Measurements from ENCODE around the gene PATE1.

Gene PATE1

GRCh38 chr11:125778728-125779127 is 32.6 kb downstream of the PATE1 start, which contains the start of gene PATE2:
Gene PATE2, minus strand, starts transcription at chr11:125778828. Its CDS starts 55 bp downstream, at chr11:125778773.
- no peaks in the 10 kb centered on the region; the same call in 1 of the 2 replicates for H3K27me3 ChIP-seq (ENCODE audit: control insufficient read depth, low read length)
- H3F3A ChIP-seq (ENCODE audit: control insufficient read depth, insufficient read depth): no peaks in the 10 kb centered on the region
- no peaks in the 10 kb centered on the region for H3K9me3 ChIP-seq (ENCODE audit: control insufficient read depth, insufficient read depth, low read length)
- H3K4me2 ChIP-seq (ENCODE audit: low read length): no peak within 1 kb of the TSS
- H3K27ac ChIP-seq (ENCODE audit: low read depth, low read length): no peak within 1 kb of the TSS
- H3K4me3 ChIP-seq (ENCODE audit: low read length): no peak within 1 kb of the TSS
- H3K4me1 ChIP-seq (ENCODE audit: control insufficient read depth, low read length): no peaks in the 10 kb centered on the region
- TF ChIP-seq, protein P1, sequence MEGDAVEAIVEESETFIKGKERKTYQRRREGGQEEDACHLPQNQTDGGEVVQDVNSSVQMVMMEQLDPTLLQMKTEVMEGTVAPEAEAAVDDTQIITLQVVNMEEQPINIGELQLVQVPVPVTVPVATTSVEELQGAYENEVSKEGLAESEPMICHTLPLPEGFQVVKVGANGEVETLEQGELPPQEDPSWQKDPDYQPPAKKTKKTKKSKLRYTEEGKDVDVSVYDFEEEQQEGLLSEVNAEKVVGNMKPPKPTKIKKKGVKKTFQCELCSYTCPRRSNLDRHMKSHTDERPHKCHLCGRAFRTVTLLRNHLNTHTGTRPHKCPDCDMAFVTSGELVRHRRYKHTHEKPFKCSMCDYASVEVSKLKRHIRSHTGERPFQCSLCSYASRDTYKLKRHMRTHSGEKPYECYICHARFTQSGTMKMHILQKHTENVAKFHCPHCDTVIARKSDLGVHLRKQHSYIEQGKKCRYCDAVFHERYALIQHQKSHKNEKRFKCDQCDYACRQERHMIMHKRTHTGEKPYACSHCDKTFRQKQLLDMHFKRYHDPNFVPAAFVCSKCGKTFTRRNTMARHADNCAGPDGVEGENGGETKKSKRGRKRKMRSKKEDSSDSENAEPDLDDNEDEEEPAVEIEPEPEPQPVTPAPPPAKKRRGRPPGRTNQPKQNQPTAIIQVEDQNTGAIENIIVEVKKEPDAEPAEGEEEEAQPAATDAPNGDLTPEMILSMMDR (IDR thresholded peaks at IDR 0.05; ENCODE audit: low read depth, low read length, poor library complexity, severe bottlenecking): no peak
- TF ChIP-seq EZH2phosphoT487 (IDR thresholded peaks at IDR 0.05; ENCODE audit: borderline replicate concordance, low read length): no peak
- H3K9me2 ChIP-seq (replicated peaks; ENCODE audit: control insufficient read depth, low read length): no peaks in the 10 kb centered on the region
- no peaks in the 10 kb centered on the region for H4K20me1 ChIP-seq (ENCODE audit: control insufficient read depth, insufficient read depth, low read depth, low read length)
- H3K79me2 ChIP-seq (ENCODE audit: control insufficient read depth, low read length): no peaks in the 10 kb centered on the region
- no peaks in the 10 kb centered on the region for H3K36me3 ChIP-seq (ENCODE audit: control insufficient read depth, low read length)

DNA sequence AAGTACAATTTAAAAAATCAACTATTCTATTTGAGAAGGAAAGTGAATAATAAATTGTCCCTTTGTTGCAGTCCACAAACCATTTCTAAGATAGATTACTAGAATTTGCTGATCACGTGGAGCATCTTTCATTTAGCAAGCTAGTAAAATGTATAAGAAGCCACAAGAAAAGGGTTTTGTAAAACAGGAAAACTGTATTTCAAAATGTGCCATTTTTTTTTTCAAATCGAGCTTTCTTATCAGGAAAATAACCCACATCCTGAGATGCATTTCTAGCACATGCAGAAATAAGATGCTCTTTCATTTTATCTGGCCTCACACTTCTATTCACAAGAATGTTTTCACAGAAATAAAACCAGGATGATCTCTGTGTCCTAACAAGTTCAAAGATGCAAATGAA is 38.6 kb downstream of the PATE1 start:
- H4K20me1 ChIP-seq (ENCODE audit: control insufficient read depth, insufficient read depth, low read depth, low read length): no peaks in the 10 kb centered on the region
- H3K4me2 ChIP-seq (ENCODE audit: low read length): no peak overlapping the region
- H3K4me3 ChIP-seq (ENCODE audit: low read length): no peak overlapping the region
- H3K36me3 ChIP-seq (ENCODE audit: control insufficient read depth, low read length): no peaks in the 10 kb centered on the region
- no peaks in the 10 kb centered on the region for H3K9me3 ChIP-seq (ENCODE audit: control insufficient read depth, insufficient read depth, low read length)
- H3K9me2 ChIP-seq (replicated peaks; ENCODE audit: control insufficient read depth, low read length): no peaks in the 10 kb centered on the region
- H3K79me2 ChIP-seq (ENCODE audit: control insufficient read depth, low read length): no peaks in the 10 kb centered on the region
- no peaks in the 10 kb centered on the region for H3K27me3 ChIP-seq (ENCODE audit: control insufficient read depth, low read length)
- TF ChIP-seq, protein P1 (IDR thresholded peaks at IDR 0.05; ENCODE audit: low read depth, low read length, poor library complexity, severe bottlenecking): no peak
- no peak for TF ChIP-seq EZH2phosphoT487 (IDR thresholded peaks at IDR 0.05; ENCODE audit: borderline replicate concordance, low read length)
- H3K4me1 ChIP-seq (ENCODE audit: control insufficient read depth, low read length): no peaks in the 10 kb centered on the region
- no peak overlapping the region for H3K27ac ChIP-seq (ENCODE audit: low read depth, low read length)
- no peaks in the 10 kb centered on the region for H3F3A ChIP-seq (ENCODE audit: control insufficient read depth, insufficient read depth)

- Histone ChIP-seq H3K27me3 (ENCODE audit: control insufficient read depth, low read length) (no peaks in the 10 kb centered on the region), H3K9me2 (replicated peaks; ENCODE audit: control insufficient read depth, low read length) (no peaks in the 10 kb centered on the region), H4K20me1 (ENCODE audit: control insufficient read depth, insufficient read depth, low read depth, low read length) (no peaks in the 10 kb centered on the region), H3K9me3 (ENCODE audit: control insufficient read depth, insufficient read depth, low read length) (no peaks in the 10 kb centered on the region), H3F3A (ENCODE audit: control insufficient read depth, insufficient read depth) (no peaks in the 10 kb centered on the region), H3K4me2 (ENCODE audit: low read length) (no peak within 1 kb of the TSS), H3K79me2 (ENCODE audit: control insufficient read depth, low read length) (no peaks in the 10 kb centered on the region), H3K36me3 (ENCODE audit: control insufficient read depth, low read length) (no peaks in the 10 kb centered on the region), H3K4me3 (ENCODE audit: low read length) (no peak within 1 kb of the TSS), H3K4me1 (ENCODE audit: control insufficient read depth, low read length) (no peaks in the 10 kb centered on the region), H3K27ac (ENCODE audit: low read depth, low read length) (no peak within 1 kb of the TSS)
- no peak for TF ChIP-seq EZH2phosphoT487 (IDR thresholded peaks at IDR 0.05; ENCODE audit: borderline replicate concordance, low read length)
- TF ChIP-seq, protein P1 (IDR thresholded peaks at IDR 0.05; ENCODE audit: low read depth, low read length, poor library complexity, severe bottlenecking): no peak
Measured at GRCh38 chr11:125787827-125788226, 41.7 kb downstream of the PATE1 start, which contains the start of gene PATE3. Gene PATE3, plus strand, starts transcription at chr11:125788127. Its CDS starts 25 bp downstream, at chr11:125788152.
